ENCODE data around the gene ZNF587.
"Not testable (repeated sequence)": the region's sequence is repeated elsewhere in the genome, so short reads cannot be mapped to it uniquely, and the experiment has no call there.

The ZNF587 gene

DNA sequence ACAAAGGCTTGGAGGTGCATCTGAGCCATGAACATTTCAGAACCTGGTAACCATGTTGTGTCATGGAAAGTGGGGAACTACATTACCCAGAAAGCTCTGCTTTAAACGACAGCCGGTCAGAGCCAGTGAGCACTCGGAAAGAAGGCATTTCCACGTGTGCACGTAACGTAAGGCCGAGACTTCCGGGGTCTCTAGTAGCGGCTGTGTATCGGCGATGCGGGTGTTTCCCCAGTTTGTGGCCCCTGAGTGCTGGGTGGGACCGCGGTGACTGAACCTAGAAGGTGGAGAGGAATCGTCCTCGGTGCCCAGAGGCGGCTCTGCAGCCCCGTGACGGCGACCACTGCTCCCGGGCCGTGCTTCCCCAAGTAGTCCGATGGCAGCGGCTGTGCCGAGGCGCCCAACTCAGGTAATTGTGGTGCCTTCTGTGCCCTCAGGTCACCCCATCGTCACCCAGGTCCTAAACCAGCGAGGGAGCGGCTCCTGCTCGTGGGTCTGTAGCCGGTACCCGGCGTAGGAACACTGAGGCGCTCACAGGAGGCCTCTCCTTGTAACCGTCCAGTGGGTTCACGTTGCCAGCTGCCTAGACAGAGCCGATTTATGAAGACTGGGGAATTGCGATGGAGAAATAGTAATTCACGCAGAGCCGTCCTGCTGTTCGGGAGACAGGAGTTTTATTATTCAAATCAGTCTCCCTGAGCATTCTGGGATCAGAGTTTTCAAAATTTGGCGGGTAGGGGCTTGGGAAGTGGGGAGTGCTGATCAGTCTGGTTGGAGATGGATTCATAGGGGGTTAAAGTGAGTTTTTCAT is at the start of gene ZNF587:
TSS of gene ZNF587 (plus strand) at position 194 of the 808 bp plus-strand sequence. CDS start at position 374, 180 bp downstream.
- peak; percentile 89 for DNase-seq

DNA sequence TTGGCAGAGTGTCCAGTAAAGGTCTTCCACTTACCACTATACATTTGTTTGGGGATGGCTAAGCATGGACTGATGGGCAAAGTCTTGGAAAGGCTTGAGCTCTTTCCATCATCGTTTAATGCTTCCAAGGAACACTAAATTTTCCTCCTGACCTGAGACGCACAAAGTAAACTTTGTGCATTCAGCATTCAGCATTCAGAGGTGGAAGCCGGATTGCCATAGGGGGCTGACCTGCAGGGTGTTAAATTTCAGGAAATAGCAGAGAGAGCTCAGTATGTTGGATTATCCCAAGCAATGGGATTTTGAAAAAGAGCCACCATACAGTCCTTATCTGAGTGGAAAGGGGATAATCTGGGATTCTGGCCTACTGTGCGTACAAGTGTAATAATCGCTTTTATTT is 49.0 kb upstream of the ZNF587 start:
- DNase-seq: no peak

DNA sequence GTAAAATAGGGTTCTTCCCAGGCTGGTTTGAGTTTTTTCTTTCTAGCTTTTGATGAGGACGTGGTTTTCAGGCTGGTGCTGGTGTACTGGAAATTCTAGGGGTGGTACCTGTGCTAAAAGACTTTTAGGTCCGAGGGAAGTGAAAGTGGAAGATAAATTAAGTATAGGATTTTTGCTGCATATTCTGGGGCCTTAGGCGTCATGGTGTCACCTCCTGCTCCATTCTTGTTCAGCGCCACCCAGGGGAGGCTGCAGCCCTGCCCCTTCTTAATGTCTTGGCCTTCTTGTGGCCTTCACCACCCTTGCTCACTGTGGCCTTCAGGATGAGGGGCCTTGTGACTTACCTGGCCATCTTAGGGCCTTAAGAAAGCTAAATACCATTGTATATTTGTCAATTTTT is 47.4 kb upstream of the ZNF587 start:
- DNase-seq: no peak

DNA sequence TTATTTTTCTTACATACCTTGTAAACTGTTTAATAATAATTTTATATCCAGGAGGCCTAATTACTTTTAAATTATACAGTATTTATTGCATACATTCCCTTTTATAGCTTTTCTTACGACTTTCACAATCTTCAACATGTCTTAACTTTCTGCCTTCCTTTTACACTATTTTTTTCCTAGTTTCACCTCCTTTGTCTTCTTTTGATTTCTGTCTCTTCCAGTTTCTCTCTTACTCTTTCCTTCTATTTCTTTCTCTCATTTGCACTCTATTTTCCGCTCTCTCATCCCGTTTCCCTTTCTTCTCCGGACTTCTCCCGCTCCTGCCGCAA is 46.4 kb upstream of the ZNF587 start:
- no peak for DNase-seq

DNA sequence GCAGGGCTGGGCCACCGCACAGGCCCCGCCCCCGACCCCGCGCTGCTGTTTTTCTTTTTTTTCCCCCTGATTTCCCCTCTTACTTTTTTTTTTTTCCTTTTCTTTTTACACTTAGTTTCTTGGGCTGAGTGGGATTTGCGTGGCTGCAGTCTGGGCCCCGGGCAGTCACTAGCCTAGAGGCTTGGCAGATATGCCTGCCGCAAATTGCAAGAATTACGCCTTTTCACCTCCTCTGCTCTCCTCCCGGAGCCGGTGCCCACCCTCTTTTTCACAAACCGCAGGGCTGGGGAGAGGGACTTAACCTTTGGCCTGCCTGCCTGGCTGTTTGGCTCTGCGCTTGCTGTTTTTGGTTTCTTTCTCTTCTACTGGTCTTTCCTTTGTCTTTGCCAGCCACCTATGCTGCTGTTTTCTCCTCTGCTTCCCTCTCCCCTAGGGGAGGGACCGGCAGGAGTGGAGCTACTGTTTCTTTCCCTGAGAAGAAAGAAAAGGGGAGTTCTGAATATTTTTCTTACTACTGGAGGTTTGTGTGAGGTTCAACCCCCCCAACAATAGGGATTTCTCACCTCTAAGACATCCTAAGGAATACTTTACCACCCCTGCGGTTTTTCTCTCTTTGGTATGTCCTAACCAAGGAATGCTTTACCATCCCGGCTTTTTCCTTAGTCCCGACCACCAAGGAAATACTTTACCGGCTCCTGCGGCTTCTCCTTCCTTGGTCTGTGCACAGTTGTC is 45.9 kb upstream of the ZNF587 start:
- no peak for DNase-seq

DNA sequence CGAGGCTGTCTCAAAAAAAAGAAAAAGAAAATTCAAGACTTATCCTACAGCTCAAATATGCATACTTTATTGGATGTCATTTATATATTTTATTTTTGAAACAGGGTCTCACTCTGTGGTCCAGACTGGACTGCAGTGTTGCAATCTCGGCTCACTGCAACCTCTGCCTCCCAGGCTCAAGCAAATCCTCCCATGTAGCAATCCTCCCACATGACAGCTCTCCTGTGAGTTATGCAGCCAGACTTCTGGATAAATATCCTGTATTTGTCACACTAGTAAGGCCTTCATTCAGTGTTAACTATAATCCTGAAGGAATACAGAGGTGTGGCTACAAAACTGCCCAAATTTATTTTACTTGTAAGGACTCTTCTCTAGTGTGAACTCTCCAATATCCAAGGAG is 42.1 kb upstream of the ZNF587 start:
- no peak for DNase-seq

DNA sequence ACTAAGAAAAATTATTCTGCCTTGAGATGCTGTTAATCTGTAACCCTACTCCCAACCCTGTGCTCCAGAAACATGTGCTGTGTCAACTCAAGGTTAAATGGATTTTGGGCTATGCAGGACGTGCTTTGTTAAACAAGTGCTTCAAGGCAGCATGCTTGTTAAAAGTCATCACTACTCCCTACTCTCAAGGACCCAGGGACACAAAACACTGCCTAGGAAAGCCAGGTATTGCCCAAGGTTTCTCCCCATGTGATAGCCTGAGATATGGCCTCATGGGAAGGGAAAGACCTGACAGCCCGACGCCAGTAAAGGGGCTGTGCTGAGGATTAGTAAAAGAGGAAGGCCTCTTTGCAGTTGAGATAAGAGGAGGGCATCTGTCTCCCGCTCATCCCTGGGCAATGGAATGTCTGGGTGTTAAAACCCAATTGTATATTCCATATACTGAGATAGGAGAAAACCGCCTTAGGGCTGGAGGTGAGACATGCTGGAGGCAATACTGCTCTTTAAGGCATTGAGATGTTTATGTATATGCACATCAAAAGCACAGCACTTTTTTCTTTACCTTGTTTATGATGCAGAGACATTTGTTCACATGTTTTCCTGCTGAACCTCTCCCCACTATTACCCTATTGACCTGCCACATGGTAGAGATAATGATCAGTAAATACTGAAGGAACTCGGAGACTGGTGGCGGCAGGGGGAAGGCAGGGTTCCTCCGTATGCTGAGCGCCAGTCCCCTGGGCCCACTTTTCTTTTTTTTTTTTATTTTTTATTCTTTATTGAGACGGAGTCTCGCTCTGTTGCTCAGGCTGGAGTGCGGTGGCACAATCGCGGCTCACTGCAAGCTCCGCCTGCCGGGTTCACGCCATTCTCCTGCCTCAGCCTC is 39.0 kb upstream of the ZNF587 start:
- not testable (repeated sequence) for DNase-seq

DNA sequence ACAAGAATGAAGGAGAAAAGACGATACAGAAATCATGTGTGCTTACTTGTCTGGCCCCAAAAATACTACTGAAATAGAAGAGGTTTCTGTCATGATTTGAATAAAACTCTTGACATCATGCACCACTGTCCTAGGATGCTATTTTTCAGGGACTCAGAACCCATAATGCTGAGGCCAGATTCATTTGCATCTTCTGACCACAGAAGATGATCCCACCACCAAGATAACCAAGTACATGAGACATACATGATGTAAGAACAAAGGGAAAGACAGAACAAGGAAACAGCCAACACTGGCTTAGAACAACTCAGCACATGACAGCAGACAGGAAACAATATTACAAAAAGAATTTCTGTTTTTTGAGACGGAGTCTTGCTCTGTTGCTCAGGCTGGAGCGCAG is 37.4 kb upstream of the ZNF587 start:
- peak; percentile 27 for DNase-seq

DNA sequence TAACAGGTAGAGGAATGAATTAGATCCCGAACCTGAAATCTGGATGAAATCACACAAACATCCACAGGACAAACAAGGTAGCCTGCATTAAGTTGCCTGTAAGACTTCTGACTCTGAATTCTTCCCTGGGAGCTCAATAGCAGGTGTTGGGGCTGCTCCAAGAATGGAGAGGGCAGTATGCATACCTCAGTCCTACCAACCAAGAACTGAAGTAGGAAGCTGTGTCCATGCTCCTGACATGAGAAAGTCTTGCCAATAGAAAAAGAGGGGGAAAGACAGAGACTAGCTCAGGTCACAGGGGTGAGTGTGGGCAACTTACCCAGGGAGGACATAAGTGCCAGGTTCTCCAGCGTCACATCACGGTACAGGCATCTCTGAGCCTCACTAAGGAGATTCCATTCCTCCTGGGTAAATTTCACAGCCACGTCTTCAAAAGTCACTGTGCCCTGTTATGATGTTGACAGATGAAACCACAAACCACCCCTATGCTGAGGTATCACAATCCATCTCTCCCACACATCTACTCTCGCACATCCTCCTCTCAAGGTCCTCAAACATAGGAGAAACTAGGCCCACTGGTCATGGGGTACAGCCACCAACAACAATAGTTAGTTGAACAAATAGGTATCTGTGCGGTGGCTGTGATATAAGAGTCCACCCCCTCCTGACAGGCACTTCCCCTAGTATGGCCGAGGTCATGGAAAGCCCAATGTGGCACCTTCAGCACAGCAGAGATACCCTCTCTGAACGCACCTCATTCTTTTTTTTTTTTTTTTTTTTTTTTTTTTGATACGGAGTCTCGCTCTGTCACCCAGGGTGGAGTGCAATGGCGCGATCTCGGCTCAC is 36.5 kb upstream of the ZNF587 start:
- DNase-seq: not testable (repeated sequence)

DNA sequence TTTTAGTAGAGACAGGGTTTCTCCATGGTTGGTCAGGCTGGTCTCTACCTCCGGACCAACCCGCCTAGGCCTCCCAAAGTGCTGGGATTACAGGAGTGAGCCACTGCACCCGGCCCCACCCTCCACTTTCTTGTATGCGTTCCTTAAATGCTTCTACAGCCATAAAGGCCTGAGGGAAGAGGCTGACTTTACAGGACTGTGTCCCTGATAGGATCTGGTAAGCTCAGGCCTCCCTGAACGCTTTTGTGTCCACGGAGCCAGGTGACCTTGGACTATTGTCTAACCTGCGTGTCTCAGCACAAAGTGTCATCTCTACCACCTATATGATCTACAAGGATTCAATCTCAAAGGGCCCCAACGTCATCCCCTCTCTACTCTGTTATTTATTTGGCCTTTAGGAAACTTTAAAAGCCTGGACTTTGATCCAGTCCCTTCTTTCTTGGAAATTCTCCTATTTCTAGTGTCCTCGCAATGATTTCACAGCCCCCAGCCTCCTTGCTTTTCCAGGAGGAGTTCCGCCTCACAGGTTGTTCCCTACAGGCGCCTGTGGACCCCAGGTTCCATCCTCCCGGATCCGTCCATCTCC is 35.6 kb upstream of the ZNF587 start:
- DNase-seq: no peak

DNA sequence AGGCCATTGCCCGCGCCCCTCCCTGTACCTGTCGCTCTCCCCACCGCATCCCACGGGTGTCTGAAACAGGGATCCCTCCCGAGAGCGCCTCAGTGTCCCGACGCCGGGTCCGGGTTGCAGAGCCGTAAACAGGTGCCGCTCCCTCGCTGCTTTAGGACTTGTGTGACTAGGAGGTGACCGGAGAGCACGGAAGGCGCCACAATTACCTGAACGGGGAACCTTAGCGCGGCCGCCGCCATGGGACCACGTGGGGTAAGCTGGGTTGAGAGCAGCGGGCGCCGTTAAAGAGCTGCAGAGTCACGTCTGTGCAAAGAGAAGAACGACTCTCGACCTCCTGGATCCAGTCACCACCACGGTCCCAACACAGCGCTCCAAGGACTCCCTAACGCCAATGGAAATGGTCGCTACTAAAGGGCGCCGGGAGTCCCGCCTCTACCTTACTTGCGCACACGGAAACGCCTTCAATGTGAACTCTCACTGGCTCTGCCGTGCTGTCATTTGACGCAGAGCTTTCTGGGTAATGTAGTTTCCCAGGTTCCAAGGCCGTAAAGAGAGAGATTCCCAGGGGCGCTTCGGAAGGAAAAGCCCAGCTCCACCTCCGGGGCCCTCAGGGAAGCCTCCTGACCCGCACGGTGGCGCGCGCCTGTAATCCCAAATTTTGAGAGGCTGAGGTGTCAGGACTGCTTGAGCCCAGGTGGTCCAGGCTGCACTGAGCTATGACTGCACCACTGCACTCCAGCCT is 35.0 kb upstream of the ZNF587 start, which contains the start of gene ZNF552:
TSS of gene ZNF552 (minus strand) at position 409 of the 742 bp plus-strand sequence. CDS start at position 239, 170 bp downstream.
- DNase-seq: peak; percentile 87

DNA sequence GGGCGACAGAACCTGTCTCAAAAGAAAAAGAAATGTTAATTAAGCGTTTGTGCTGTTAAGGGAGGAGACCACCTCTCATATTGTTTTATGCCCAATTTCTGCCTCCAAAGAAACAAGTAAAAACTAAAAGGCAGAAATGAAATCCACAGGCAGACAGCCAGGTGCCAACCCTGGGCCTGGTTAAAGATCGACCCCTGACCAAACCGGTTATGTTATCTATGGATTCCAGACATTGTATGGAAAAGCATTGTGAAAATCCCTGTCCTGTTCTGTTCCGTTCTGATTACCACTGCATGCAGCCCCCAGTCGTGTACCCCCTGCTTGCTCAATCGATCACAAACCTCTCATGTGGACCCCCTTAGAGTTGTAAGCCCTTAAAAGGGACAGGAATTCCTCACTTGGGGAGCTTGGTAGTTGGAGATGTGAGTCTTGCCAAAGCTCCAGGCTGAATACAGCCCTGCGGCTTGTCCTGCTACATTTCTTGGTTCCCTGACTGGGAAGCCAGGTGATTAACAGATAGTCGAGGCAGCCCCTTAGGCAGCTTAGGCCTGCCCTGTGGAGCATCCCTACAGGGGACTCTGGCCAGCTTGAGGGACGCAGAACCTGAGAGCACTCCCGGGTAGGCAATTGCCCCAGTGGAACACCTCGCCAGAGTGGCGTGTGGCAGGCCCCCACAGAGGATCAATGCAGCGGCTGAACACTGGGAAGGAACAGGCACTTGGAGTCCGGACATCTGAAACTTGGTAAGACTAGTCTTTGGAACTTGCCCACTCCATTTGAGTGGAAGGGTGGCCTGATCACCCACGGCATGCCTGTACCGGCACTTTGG is 34.2 kb upstream of the ZNF587 start:
- no peak for DNase-seq

DNA sequence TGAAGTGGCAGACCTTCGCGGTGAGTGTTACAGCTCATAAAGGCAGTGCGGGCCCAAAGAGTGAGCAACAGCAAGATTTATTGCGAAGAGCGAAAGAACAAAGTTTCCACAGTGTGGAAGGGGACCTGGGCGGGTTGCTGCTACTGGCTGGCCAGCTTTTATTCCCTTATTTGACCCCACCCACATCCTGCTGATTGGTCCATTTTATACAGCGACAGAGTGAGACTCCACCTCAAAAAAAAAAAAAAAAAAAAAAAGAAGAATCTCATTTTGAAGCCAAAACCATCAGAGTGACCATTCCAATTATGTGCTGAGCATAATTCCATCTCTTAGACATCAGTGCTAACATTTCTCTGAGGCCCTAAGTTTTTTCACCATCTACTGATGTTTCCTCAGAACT is 33.0 kb upstream of the ZNF587 start:
- no peak for DNase-seq

DNA sequence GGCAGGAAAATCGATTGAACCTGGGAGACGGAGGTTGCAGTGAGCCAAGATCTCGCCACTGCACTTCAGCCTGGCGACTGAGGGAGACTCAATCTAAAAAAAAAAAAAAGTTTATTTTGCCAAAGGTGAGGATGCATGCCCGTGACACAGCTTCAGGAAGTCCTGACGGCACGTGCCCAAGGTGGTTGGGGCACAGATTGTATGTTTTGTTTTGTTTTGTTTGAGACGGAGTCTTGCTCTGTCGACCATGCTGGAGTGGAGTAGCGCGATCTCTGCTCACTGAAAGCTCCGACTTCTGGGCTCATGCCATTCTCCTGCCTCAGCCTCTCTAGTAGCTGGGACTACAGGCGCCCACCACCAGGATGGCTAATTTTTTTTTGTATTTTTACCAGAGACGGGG is 31.7 kb upstream of the ZNF587 start:
- no peak for DNase-seq

DNA sequence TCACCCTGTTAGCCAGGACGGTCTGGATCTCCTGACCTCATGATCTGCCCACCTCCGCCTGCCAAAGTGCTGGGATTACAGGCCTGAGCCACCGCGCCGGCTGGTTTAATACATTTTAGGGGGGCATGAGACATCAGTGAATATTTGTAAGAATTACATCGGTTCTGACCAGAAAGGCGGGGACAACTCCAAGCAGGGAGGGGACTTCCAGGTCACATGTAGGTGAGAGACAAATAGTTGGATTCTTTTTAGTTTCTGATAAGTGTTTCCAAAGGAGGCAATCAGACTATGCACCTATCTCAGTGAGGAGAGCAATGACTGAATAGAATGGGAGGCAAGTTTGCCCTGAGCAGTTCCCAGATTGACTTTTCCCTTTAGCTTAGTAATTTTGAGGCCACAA is 31.3 kb upstream of the ZNF587 start:
- no peak for DNase-seq

DNA sequence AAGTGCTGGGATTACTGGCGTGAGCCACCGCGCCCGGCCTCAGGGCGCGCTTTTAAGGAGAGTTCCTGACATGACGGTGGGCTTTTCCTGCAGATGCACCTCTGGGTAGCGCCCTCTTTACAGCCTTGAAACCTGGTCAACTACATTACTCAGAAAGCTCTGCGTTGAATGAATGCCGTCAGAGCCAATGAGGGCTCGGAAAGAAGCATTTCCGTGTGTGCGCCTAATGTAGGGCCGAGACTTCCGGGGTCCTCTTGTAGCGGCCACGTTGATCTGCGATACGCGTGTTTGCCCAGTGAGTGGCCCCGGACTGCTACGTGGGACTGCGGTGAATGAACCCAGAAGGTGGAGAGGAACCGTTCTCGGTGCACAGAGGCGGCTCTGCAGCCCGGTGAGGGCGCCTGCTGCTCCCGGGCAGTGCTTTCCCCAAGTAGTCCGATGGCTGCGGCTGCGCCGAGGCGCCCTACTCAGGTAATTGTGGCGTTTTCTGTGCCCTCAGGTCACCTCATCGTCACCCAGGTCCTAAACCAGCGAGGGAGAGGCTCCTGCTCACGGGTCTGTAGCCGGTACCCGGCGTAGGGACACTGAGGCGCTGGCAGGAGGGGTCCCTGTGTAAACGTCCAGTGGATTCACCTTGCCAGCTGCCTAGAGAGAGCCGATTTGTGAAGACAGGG is 30.0 kb upstream of the ZNF587 start:
- peak; percentile 90 for DNase-seq

DNA sequence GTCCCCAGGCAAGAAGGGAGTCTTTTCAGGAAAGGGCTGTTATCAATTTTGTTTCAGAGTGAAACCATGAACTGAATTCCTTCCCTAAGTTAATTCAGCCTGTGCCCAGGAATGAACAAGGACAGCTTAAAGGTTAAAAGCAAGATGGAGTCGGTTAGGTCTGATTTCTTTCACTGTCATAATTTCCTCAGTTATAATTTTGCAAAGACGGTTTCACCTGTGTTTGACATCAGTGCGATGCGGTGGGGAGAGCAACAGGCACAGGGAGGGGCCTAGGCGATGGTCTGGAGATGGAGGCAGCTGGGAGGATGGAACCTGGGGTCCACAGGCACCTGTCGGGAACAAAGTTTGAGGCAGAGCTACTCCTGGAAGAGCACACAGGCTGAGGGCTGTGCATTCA is 29.1 kb upstream of the ZNF587 start:
- no peak for DNase-seq

DNA sequence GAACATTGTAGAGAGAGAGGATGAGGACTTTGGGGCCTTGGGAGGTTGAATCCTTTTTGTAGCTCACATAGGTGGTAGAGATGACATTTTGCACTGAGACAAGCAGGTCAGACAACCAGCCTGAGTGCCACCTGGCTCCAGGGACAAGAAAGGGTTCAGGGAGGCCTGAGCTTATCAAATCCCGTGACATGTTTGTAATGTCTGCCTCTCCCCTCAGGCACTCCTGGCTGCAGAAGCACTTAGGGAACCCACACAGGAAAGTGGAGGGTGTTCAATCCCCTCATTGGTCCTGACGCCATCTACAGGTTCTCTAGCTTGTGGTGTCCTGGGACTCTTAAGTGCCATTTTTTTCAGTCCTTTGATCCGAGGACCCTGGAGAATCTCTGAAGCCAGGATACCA is 28.6 kb upstream of the ZNF587 start:
- not testable (repeated sequence) for DNase-seq

DNA sequence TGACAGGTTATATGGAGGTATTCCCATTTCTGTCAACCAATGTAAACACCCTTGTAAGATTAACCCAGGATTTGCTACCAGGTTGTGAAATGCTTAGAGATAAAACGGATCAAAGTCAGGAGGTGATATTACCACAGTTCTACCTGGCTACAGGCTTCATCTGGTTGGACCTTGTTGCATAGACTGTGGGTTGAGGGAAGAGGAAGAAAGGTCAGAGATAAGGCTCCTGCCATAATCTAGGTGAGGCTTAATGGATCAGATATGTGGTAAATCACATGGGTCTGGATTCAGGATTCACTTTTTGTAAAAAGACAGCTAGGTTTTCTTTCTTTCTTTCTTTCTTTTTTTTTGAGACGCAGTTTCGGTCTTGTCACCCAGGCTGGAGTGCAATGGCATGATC is 28.2 kb upstream of the ZNF587 start:
- DNase-seq: not testable (repeated sequence)

DNA sequence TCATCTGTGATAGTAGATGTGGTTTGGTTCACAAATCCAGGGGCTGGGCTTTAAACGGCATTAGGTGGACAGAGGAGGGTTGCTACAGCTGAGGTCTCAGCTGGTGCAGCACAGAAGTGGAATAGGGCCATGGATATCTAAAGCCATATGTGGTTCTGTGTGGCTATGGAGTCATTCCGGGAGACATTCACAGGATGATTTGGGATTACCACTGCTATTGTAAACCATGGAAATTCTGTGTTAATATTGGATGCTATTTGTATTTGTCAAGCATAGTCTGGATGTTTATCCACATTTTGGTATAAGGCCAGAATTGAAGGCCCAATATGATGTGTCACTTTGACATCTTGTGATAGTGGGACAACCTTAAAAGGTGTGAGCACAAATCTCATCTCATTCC is 26.5 kb upstream of the ZNF587 start:
- DNase-seq: not testable (repeated sequence)

Measured in activated CD4-positive, alpha-beta T cell treated with anti-CD3 and anti-CD28 coated beads, Interleukin-2, Interleukin-6, amounts not matched to agents 100 ng/mL and 50 ng/mL, durations not matched to agents 16 hours and 8 hours (primary cell).